Stimulated activated CD8-positive, alpha-beta memory T cell treated with anti-CD3 and anti-CD28 coated beads, Interleukin-12 subunit alpha, Interleukin-12 subunit beta, amount 100 ng/mL, for 1 hour (primary cell): ENCODE measurements around the gene TAOK1.

Experiments used
- DNase-seq: peaks from one replicate; pipeline ENCODE4 v3.0.0-alpha.2; 2020; ENCODE audit warnings: low read depth

The TAOK1 gene

GRCh38 chr17:29379084-29379991 is 10.8 kb upstream of the TAOK1 start:
- DNase-seq, result no peak

GRCh38 chr17:29383686-29384085 is 6.5 kb upstream of the TAOK1 start:
- no peak for DNase-seq

GRCh38 chr17:29384901-29385300 is 5.3 kb upstream of the TAOK1 start:
- no peak for DNase-seq

DNA sequence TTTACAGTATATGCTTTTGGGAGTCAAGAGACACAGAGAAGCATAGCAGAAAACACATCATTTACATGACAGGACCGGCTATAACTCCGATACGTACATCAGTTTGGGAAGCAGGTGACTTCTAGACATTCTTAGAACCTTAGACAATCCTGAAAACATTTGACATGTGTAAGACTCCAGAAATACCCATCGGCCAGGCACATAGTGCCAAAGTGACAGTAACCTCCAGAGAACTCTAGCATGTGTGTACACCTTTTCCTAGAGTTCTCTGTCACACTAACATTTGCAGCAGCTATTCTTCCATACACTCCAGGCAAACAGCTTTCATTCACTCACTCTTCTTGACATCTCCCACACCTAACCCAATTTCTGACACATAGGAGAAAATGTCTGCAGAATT is 3.4 kb upstream of the TAOK1 start:
- no peak for DNase-seq

- no peak for DNase-seq
Observed at GRCh38 chr17:29388937-29389336, 1.2 kb upstream of the TAOK1 start.

DNA sequence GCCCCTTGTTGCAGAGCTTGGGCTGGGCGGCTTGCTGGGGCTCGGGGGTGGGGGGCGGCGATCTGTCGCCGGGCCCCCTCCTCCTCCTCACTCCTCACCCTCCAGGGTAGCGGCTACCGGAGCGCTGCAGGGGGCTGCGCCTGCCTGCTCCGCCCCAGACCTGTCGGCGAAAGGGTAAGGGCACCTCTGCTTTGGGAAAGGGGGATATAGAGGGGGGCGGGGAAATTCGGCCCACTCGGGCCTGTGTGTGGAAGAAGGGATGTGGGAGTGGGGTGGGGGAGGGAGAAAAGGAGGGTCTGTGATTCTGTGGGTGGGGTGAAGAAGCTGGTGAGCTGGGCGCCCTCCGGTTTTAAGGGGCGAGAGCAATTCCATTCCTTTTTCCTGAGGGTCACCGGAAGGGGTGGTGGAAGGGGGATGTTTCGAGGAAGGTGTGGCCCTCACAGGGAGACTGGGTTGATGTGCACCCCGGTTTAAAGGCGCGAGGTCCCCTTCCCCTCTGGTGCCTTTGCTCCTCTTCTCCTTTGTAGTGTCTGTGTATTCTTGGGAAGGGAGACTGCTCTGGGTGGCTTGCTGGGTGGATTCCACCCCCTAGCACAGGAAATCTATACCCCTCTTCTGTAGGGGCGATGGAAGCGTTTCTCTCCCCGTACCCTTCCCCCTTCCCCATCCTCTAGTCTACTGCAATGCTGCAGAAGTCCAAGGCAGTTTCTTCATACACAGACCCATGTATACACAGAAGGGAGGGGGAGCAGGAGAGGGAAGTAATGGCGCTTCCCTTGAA is 878 bp downstream of the TAOK1 start:
- no peak for DNase-seq

DNA sequence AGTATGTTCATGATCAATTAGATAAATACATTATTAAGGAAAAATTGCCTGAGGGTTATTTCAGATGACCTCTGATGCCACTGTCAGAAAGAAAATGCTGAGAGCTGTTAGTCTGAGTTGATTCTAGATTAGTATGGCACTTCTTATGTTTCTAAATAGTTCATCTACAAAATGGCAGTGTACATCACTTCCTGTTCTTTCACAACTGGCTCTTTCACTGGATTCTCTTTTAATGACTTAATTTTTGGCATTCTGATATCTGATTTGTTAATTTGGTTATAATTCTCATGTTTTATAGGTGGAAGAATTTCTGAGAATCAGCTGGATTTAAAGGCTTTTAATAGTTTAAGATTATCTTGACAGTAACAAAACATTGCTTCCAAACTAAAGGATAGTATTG is 3.3 kb downstream of the TAOK1 start:
- DNase-seq, result no peak

GRCh38 chr17:29394761-29395160 is 4.6 kb downstream of the TAOK1 start:
- DNase-seq, result no peak

DNA sequence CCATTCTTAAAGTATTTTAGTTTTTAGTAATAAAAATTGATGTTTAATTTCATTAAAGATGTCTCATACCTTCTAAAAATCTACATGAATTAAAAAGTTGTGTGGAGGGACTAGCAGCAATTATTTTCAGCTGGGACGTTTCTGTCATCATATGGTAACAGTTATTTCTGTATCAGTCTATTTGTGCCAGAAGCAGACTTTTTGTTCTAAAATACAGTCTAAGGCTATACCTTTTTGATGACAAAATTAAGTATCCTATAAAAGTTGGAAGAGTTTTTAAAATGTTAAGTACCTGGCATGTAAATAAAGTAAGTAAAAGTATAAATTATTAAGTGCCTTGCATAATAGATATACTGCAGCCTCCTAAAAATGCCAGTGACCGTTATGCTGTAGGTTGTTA is 5.9 kb downstream of the TAOK1 start:
- no peak for DNase-seq

DNA sequence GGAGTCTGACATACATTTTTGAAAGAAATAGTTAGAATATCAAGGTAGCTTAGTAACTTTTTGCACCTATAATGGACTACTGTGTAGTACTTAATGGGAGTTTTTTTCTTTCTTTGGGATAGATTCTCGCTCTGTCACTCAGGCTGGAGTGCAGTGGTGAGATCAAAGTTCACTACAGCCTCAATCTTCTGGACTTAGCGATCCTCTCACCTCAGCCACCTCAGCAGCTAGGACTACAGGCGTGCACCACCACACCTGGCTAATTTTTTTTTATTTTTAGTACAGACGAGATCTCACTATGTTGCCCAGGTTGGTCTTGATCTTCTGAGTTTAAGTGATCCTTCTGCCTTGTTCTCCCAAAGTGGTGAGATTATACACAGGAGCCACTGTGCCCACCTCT is 9.5 kb downstream of the TAOK1 start:
- DNase-seq, result no peak

GRCh38 chr17:29400818-29401217 is 10.7 kb downstream of the TAOK1 start:
- DNase-seq, result no peak

- no peak for DNase-seq
Observed at GRCh38 chr17:29401258-29401657, 11.1 kb downstream of the TAOK1 start.

DNA sequence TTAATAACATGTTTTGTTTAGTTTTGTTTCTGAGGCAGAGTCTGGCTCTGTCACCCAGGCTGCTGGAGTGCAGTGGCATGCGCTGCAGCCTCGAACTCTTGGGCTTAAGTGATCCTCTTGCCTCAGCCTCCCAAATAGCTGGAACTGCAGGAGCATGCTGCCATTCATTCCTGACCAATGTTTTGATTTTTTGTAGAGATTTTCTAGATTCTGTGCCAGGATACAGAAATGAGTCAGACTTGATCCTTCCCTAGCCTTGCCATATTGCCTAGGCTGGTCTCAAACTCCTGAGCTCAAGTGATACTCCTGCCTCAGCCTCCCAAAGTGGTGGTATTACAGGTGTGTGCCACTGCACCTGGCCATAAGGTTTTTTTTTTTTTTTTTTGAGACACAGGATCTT is 17.7 kb downstream of the TAOK1 start:
- no peak for DNase-seq

DNA sequence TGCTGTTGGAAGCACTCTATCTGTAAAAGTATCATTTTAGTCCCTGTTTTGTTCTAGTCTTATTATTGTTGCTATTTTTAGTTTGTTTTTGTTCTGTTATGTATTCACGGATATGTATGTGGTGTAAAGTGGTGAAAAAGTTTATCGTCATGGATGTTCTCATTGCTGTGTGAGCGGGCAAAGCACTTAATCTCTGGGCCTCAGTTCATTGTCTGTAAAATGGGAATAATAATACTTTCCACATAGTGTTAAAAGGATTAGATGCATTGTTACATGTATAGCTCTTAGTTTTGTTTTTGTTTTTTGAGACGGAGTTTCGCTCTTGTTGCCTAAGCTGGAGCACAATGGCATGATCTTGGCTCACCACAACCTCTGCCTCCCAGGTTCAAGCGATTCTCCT is 19.8 kb downstream of the TAOK1 start:
- no peak for DNase-seq

DNA sequence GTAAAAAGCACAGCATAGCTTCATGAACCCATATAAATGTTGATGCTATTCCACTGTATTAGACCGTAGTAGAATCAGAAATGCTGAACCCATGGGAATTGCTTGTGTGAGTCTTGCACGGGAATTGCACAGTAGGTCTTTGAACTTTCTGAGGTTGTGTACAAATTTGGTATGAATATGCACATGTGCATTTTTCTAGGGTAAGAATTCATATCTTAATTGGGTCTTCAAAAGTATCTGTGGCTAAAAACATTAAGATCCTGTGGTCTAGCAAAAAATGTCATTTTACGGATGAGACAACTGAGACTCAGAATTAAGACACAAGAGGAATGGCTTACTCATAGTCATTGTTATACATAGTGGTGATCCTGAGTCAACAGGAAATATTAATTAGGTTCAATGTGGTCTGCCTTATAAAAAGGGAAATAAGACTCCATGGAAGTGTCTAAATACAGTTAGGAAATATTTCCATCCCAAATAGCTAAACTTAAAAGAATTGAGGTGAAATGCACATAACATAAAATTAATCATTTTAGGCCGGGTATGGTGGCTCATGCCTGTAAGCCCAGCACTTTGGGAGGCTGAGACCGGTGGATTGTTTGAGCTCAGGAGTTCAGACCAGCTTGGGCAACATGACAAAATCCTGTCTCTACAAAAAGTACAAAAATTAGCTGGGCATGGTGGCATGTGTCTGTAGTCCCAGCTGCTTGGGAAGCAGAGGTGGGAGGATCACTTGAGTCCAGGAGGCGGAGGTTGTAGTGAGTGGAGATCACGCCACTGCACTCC is 22.8 kb downstream of the TAOK1 start:
- DNase-seq, result no peak

DNA sequence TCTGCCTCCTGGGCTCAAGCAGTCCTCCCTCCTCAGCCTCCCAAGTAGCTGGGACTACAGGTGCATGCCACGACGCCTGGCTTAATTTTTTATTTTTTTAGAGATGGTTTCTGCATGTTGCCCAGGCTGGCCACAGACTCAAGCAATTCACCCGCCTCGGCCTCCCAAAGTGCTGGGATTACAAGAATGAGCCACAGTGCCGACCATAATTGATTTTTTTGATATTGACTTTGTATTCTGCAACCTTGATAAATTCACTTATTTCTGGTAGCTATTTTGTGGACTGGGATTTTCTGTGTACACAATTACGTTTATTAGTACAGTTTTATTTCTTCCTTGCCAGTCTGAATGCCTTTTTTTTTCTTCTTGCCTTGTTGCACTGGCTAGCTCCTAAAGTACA is 30.0 kb downstream of the TAOK1 start:
- no peak for DNase-seq

- DNase-seq, result no peak
Observed at GRCh38 chr17:29430275-29430674, 40.1 kb downstream of the TAOK1 start.

DNA sequence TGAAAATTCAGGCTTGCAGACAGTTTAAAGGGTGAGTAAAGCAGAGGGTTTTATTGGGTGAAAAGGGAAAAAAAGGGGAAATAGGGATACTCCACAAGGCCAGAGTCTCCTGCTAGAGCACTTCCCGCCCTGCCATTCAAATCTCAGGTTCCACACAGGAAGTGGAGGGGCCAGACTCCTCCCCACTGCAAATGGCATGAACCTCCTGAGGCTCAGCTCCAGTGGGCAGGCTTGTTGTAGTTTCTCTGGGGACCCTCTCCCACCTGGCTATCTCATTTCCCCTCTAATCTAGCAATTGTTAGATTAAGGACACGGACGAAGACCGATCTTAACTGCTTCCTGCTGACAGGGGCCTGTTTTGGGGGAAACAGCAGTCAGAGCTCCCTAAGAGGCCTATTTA is 43.4 kb downstream of the TAOK1 start:
- no peak for DNase-seq

DNA sequence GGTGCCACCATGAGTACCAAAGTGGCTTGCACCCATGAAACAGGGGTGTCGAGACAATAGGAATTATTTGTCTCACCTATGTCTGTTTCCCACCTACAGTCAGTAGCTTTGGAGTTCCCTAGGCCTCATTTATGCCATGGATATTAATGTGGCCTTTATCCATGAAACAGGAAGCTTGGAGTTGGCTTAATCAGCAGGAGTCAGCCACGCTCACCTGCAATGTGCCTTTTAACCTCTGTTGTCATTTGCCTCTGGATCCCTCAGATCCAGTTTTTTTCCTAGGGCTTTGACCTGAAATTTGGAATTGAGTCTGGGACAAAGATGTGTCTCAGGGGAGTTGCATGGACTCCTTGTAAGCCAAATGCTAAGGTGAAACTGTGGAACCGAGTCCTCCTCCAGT is 44.4 kb downstream of the TAOK1 start:
- no peak for DNase-seq

- DNase-seq, result no peak
Observed at GRCh38 chr17:29442451-29442850, 52.3 kb downstream of the TAOK1 start.

DNA sequence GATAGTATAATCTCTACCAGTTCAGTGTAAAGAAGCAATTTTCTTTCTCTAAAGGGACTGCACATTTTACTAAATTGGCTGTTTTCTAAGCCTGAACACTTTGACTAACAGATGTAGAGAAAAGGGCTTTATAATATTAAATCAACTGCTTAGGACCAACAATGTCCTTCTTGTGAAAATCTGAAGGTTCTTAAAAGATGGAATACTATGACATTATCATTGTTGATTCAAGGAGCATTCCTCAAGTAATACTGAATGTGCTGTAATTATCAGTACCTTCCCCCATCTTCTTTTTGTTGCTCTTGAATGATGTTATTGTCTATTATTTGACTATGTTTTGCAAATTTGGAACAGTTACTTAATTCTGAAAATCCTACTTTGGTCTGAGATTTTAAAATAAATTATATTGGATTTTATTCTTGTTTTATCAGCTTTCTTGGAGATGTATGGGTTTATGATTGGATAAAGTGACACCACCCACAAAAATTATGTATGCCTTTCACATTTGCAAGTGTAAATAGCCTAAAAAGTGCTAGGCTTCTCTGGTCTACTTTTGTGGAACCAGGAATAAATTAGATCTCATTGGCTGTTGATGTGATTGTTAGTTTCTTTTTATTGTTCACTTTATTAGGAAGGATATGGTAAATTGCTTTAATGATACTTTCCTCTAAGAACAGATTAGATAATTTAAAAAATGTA is 53.0 kb downstream of the TAOK1 start:
- DNase-seq, result no peak

DNA sequence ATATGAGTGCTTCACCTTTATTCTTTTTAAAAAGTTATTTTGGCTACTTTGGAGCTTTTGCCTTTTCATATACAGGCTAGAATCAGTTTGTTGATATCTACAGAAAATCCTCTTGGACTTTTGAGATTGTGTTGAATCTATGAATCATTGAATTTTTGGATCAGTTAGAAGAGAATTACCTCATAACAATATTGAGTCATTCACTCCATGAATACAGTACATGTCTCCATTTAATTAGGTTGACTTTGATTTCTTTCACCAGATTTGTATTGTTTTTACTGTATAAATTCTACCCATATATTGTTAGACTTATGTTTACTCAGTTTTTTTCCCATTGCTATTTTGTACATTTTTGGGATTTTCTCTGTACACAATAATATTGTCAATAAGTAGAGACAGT is 54.4 kb downstream of the TAOK1 start:
- no peak for DNase-seq
